Transverse colon (tissue), 4 donors: ENCODE results near the gene PIAS1. TPM values are rescaled to one million over a fixed set of nuclear protein-coding genes. Genes with fewer than 3 reads are reported as not detected.

Experiments used
- DNase-seq: peaks from one replicate; pipeline ENCODE4 v3.0.0-alpha.2; 2019
- H3K27ac ChIP-seq, 4 donors: fragments of 200-600 bp; sonication (generic); 2 replicates each; pipeline ENCODE4 v1.5.1; 2016 to 2018; ENCODE audit warnings: inconsistent platforms in 4 of 4
- H3K27me3 ChIP-seq: fragments of 200-600 bp; sonication (generic); 2 replicates; pipeline ENCODE4 v1.5.1; 2017; ENCODE audit warnings: inconsistent platforms
- H3K36me3 ChIP-seq, 4 donors: fragments of 200-600 bp; sonication (generic); 2 replicates each; pipeline ENCODE4 v1.5.1; 2017 to 2019; ENCODE audit warnings: inconsistent platforms in 4 of 4
- H3K4me1 ChIP-seq, 4 donors: fragments of 200-600 bp; sonication (generic); 2 replicates each; pipeline ENCODE4 v1.5.1; 2017 to 2020; ENCODE audit warnings: inconsistent platforms in 4 of 4
- H3K4me3 ChIP-seq, 4 donors: fragments of 200-600 bp; sonication (generic); 1 replicate in 1 of 4; 2 replicates in 3 of 4; pipeline versions ENCODE4 v1.5.1 to v1.6.1; 2017 to 2019; ENCODE audit warnings: inconsistent platforms in 4 of 4
- H3K9me3 ChIP-seq, 2 donors: fragments of 200-600 bp; sonication (generic); 2 replicates each; pipeline ENCODE4 v1.5.1; 2017 to 2019; ENCODE audit warnings: inconsistent platforms in 2 of 2
- EP300 ChIP-seq: sonication (generic); formaldehyde crosslinking; IDR thresholded peaks from one replicate; pipeline ENCODE4 v1.6.1; 2017; ENCODE audit warnings: antibody characterized with exemption, low read depth
- POLR2A ChIP-seq: fragments of 450-650 bp; IDR thresholded peaks from one replicate; pipeline ENCODE4 v1.6.1; 2016; ENCODE audit warnings: antibody characterized with exemption, mild to moderate bottlenecking, moderate library complexity
- POLR2AphosphoS5 ChIP-seq, 3 donors: sonication (generic); formaldehyde crosslinking; IDR thresholded peaks; one replicate each; pipeline ENCODE4 v1.6.1; 2016; ENCODE audit warnings: antibody characterized with exemption in 3 of 3
- WGBS, 2 donors: methylation state at CpG; one replicate each; pipeline ENCODE4 v1.1.5; 2018; ENCODE audit warnings: low coverage in 1 of 2; 5-methylcytosine and 5-hydroxymethylcytosine counted together
- in situ Hi-C, 4 donors: fragments of 200-750 bp; cut with MboI; loops; one replicate each; pipeline versions ENCODE4 v1.15.0 to v1.15.1; 2017; ENCODE audit warnings: low sequenced_read_pairs in 3 of 4, low pct_ligation_motif_present in 1 of 4, low pct_unique_long_range_greater_than_20kb in 1 of 4
- intact Hi-C: fragments of 100-400 bp; cut with DNase I; formaldehyde crosslinking; loops from one replicate; pipeline ENCODE4 v1.15.1; 2023; ENCODE audit warnings: low total_unique reads
- total RNA-seq, 4 donors: library from RNA; depleted of rRNA; stranded (reverse); fragments of >200 nt; gene quantifications; one replicate each; pipeline ENCODE4 v1.1.0, GENCODE V29; 2016
- TF ChIP-seq, protein P1 (sequence below), 5 experiments: fragments of 200-600 bp in 3 of 5; fragments of 450-650 bp in 2 of 5; sonication (generic) in 3 of 5; IDR thresholded peaks; 1 replicate in 2 of 5; 2 replicates in 3 of 5; pipeline ENCODE4 v1.5.1; 2016 to 2017; ENCODE audit warnings: antibody characterized with exemption in 5 of 5, inconsistent platforms in 3 of 5, mild to moderate bottlenecking in 2 of 5, moderate library complexity in 1 of 5

Gene PIAS1
- total RNA-seq, 4 donors from 2014 or later: 34.0 to 141 (median 55.4) TPM

DNA sequence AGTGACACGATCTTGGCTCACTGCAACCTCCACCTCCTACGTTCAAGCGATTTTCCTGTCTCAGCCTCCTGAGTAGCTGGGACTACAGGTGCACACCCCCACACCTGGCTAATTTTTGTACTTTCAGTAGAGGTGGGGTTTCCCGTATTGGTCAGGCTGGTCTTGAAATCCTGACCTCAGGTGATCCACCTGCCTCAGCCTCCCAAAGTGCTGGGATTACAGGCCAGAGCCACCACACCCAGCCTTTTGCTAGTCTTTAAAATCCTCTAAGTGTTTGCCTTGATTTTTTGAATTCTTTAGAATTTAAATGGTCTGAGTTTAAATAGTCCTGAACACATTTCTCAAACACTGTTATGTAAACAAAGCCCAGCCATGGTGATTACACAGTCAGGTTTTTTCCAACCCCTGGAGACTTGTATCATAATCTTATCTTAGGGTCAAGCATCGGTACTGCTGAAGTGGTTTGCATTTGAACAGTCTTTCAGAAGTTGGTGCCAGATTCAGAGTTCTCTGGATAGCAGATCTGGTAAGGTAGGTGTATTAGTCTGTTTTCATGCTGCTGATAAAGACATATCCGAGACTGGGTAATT lies 28.2 kb upstream of the PIAS1 start:
- no peak for DNase-seq
- no peaks in the 10 kb centered on the region for H3K36me3 ChIP-seq
- no peak overlapping the region for H3K27ac ChIP-seq
- H3K4me1 ChIP-seq: no peaks in the 10 kb centered on the region
- H3K9me3 ChIP-seq: no peaks in the 10 kb centered on the region
- TF ChIP-seq, protein P1, sequence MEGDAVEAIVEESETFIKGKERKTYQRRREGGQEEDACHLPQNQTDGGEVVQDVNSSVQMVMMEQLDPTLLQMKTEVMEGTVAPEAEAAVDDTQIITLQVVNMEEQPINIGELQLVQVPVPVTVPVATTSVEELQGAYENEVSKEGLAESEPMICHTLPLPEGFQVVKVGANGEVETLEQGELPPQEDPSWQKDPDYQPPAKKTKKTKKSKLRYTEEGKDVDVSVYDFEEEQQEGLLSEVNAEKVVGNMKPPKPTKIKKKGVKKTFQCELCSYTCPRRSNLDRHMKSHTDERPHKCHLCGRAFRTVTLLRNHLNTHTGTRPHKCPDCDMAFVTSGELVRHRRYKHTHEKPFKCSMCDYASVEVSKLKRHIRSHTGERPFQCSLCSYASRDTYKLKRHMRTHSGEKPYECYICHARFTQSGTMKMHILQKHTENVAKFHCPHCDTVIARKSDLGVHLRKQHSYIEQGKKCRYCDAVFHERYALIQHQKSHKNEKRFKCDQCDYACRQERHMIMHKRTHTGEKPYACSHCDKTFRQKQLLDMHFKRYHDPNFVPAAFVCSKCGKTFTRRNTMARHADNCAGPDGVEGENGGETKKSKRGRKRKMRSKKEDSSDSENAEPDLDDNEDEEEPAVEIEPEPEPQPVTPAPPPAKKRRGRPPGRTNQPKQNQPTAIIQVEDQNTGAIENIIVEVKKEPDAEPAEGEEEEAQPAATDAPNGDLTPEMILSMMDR (IDR thresholded peaks at IDR 0.05): no peak
- TF ChIP-seq POLR2AphosphoS5 (IDR thresholded peaks at IDR 0.05) (no peak), EP300 (no peak), POLR2A (no peak)
- WGBS, 2 donors: 83 to 89% methylated on average over 5 to 6 of the region's 6 CpGs
- intact Hi-C loops: no loop called here
- no peaks in the 10 kb centered on the region for H3K27me3 ChIP-seq
- in situ Hi-C loops: no loop called here
- no peak overlapping the region for H3K4me3 ChIP-seq

DNA sequence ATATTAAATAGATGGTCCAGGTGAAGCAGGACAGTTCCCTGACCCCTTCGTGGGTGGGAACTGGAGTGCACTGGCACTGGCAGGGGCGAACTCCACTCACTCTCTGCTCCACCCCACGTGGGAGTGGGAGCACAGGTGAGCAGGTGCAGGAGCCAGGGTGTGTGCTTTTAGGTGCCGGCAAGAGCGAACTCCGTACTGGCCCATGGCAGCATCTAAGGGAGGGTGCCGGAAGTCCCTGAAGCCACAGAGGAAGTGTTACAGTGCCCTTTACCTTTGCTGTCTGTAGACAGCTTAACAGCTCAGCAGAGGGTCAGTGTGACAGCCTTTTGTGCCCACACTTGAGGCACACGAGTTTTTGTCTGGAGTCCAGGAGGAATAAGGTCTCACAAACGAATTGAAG lies 26.7 kb upstream of the PIAS1 start:
- TF ChIP-seq POLR2AphosphoS5 (IDR thresholded peaks at IDR 0.05) (no peak), EP300 (no peak), POLR2A (no peak)
- TF ChIP-seq, protein P1 (IDR thresholded peaks at IDR 0.05): no peak
- H3K4me1 ChIP-seq: no peaks in the 10 kb centered on the region
- H3K9me3 ChIP-seq: no peaks in the 10 kb centered on the region
- WGBS, 2 donors: 59 to 83% methylated on average over 2 to 9 of the region's 9 CpGs
- H3K36me3 ChIP-seq: no peaks in the 10 kb centered on the region
- DNase-seq: no peak
- in situ Hi-C loops: no loop called here
- H3K4me3 ChIP-seq: no peak overlapping the region
- H3K27ac ChIP-seq: no peak overlapping the region
- H3K27me3 ChIP-seq: no peaks in the 10 kb centered on the region
- intact Hi-C loops: no loop called here

DNA sequence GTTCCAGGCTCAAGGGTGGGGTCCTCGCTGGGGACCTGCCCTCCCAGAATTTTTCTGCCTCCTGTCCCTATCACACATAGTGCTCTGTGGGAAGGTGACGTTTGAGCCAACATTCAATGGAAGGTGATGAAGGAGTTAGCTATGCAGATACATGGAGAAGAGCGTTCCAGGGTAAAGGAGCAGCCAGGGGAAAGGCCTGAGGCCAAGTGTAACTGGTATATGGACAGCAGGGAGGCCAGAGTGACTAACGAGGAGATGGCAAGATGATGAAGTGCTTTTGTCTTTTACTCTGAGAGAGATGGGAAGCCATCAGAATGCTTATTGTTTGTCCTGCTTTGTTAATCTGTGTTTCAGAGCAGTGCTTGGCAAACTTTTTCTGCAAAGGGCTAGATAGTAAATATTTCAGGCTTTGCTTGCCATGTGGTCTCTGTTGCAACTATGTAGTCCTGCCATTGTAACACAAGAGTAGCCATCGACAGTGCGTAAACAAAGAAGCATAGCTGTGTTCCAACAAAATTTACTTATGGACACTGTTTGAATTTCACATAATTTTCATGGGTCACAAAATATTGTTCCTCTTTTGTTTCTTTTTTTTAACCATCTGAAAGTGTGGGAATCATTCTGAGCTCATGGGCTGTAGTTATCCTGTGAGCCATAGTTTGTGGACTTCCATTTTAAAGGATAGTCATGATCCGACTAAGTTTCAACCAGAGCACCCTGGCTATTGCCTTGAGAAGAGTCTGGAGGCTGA lies 25.8 kb upstream of the PIAS1 start:
- no peaks in the 10 kb centered on the region for H3K9me3 ChIP-seq
- WGBS, 2 donors: 81 to 83% methylated on average over 2 to 7 of the region's 7 CpGs
- in situ Hi-C loops: no loop called here

DNA sequence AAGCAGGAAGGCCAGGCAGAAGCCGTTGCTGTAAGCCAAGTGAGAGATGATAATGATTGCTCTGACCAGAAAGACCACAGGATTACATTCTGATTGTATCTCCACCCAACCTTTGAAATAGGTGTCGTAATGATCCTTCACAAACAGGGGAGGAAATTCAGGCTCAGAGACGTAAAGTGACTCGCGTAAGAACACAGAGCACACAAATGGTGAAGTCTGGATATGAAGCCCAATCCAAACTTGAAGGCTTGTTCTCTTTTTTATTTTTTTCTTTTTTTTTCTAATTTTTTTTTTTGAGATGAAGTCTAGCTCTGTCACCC lies 25.3 kb upstream of the PIAS1 start:
- TF ChIP-seq POLR2A (no peak), EP300 (no peak)
- intact Hi-C loops (no loop called here), in situ Hi-C loops (no loop called here)
- H3K27ac ChIP-seq: no peak overlapping the region
- WGBS, 2 donors: 81 to 100% methylated on average over 4 to 5 of the region's 5 CpGs
- H3K27me3 ChIP-seq: no peaks in the 10 kb centered on the region
- no peaks in the 10 kb centered on the region for H3K4me1 ChIP-seq
- H3K9me3 ChIP-seq: no peaks in the 10 kb centered on the region
- no peak for DNase-seq
- no peaks in the 10 kb centered on the region for H3K36me3 ChIP-seq
- H3K4me3 ChIP-seq: no peak overlapping the region

More for the DNA sequence above, 25.8 kb upstream of the PIAS1 start:
- Histone ChIP-seq H3K4me1 (no peaks in the 10 kb centered on the region), H3K4me3 (no peak overlapping the region), H3K27me3 (no peaks in the 10 kb centered on the region), H3K27ac (no peak overlapping the region), H3K36me3 (no peaks in the 10 kb centered on the region)
- TF ChIP-seq, protein P1 (IDR thresholded peaks at IDR 0.05): no peak
- intact Hi-C loops: no loop called here
- DNase-seq: no peak

DNA sequence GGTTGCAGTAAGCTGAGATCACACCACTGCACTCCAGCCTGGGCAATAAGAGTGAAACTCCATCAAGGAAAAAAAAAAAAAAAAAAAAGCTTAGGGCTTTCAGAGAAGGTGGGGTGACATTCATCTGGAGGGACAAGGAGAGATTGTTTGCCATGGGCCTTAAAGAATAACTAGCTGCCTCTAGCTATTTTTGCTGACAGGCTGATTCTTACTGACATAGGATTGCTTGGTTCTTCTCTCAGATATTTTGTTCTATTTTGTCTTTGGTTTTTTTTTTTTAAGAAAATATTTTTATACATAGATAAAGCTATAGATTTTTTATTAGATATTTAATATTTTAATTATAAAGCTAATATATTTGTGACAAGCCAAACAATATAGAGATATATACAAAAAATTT lies 24.2 kb upstream of the PIAS1 start:
- H3K27me3 ChIP-seq: no peaks in the 10 kb centered on the region
- no peak for TF ChIP-seq EP300
- no peak for TF ChIP-seq POLR2A
- TF ChIP-seq, protein P1 (IDR thresholded peaks at IDR 0.05): no peak
- no peak for TF ChIP-seq POLR2AphosphoS5 (IDR thresholded peaks at IDR 0.05)
- H3K27ac ChIP-seq: no peak overlapping the region
- H3K4me1 ChIP-seq: no peaks in the 10 kb centered on the region
- H3K36me3 ChIP-seq: no peaks in the 10 kb centered on the region
- intact Hi-C loops: no loop called here
- H3K9me3 ChIP-seq: no peaks in the 10 kb centered on the region
- in situ Hi-C loops: no loop called here
- DNase-seq: no peak
- H3K4me3 ChIP-seq: no peak overlapping the region
